Measurements from ENCODE around the gene UBE2R2.
"Not testable (repeated sequence)": the region's sequence is repeated elsewhere in the genome, so short reads cannot be mapped to it uniquely, and the experiment has no call there.

The UBE2R2 gene

GRCh38 chr9:33932078-33932807 is 115.3 kb downstream of the UBE2R2 start:
- no peak for DNase-seq

GRCh38 chr9:33934188-33934878 is 117.4 kb downstream of the UBE2R2 start:
- no peak for DNase-seq

- no peak for DNase-seq
Measured at GRCh38 chr9:33939924-33940874, 123.2 kb downstream of the UBE2R2 start.

- no peak for DNase-seq
Measured at GRCh38 chr9:33942471-33943083, 125.6 kb downstream of the UBE2R2 start.

- no peak for DNase-seq
Measured at GRCh38 chr9:33943389-33943788, 126.4 kb downstream of the UBE2R2 start.

GRCh38 chr9:33946779-33947535 is 130.0 kb downstream of the UBE2R2 start:
- DNase-seq: no peak

GRCh38 chr9:33950371-33950770 is 133.4 kb downstream of the UBE2R2 start:
- no peak for DNase-seq

- DNase-seq: no peak
Measured at GRCh38 chr9:33952066-33952465, 135.1 kb downstream of the UBE2R2 start.

GRCh38 chr9:33956544-33956943 is 139.6 kb downstream of the UBE2R2 start:
- no peak for DNase-seq

GRCh38 chr9:33959725-33960124 is 142.8 kb downstream of the UBE2R2 start:
- no peak for DNase-seq

GRCh38 chr9:33962468-33962867 is 145.5 kb downstream of the UBE2R2 start:
- DNase-seq: not testable (repeated sequence)

- DNase-seq: no peak
Measured at GRCh38 chr9:33964086-33964768, 147.3 kb downstream of the UBE2R2 start.
